ENCODE measurements around the gene DYNLL2.
A peak's percentile ranks its signal among the peaks of the same experiment; 100 is the strongest.
"Not testable (repeated sequence)": the region's sequence is repeated elsewhere in the genome, so short reads cannot be mapped to it uniquely, and the experiment has no call there.

The DYNLL2 gene

DNA sequence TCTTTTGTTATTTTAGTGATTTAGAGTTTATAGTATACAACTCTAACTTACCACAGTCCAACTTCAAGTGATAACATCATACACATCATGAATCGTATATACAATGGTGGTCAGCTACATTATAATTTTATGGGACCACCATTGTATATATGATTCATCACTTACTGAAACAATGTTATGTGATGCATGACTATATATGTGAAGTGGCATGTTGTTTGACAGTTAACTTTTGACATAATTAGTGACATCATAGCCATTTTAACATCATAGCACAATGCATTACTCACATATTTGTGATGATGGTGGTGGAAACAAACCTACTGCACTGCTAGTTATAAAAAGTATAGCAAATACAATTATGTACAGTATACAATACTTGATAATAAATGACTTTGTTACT is 21.9 kb downstream of the DYNLL2 start:
- no peaks in the 10 kb centered on the region for H3K36me3 Mint-ChIP-seq
- no peaks in the 10 kb centered on the region for H3K4me1 Mint-ChIP-seq
- no peaks in the 10 kb centered on the region for H3K9me3 Mint-ChIP-seq
- DNase-seq (ENCODE audit: low spot score in 2 of 2) (no peak), ATAC-seq (ENCODE audit: low read depth) (no peak)
- no peak overlapping the region for H3K27ac Mint-ChIP-seq
- H3K4me3 Mint-ChIP-seq: no peak overlapping the region
- no peaks in the 10 kb centered on the region for H3K27me3 Mint-ChIP-seq

DNA sequence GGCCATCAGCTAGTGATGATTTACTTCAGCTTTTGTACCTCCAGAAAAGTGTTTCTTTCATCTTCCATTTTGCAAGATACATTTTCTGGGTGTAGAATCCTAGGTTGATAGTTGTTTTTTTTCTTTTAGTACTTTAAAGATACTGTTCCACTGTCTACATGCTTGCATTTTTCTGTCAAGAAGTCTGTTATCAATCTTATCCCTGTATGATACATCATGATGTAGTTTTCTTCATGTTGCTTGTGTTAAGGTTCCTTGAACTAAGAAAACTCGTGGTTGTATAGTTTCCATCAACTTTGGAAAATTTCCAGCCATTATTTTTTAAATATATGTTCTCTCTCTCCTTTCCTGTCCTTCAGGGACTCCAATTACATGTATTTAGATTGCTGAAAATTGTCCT is 24.1 kb downstream of the DYNLL2 start:
- Mint-ChIP-seq H3K27ac (no peak overlapping the region), H3K4me3 (no peak overlapping the region), H3K4me1 (no peaks in the 10 kb centered on the region), H3K27me3 (peaks cover 2% of the 10 kb centered on the region), H3K9me3 (no peaks in the 10 kb centered on the region), H3K36me3 (no peaks in the 10 kb centered on the region)
- DNase-seq (ENCODE audit: low spot score in 2 of 2) (no peak), ATAC-seq (ENCODE audit: low read depth) (no peak)

DNA sequence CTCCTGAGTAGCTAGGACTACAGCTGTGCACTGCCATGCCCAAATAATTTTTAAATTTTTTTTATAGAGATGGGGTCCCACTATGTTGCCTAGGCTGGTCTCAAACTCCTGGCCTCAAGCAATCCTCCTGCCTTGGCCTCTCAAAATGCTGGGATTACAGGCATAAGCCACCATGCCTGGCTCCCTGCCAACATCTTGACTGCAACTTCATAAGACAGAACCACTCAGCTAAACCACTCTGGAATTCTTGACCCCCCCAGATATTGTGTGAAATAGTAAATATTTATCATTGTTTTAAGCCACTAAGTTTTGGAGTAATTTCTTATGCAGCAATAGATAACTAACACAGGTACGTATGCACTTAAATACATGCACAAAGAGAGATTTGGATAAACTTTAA is 26.0 kb downstream of the DYNLL2 start:
- Mint-ChIP-seq H3K9me3 (no peaks in the 10 kb centered on the region), H3K36me3 (no peaks in the 10 kb centered on the region), H3K27ac (no peak overlapping the region), H3K27me3 (peaks cover 4% of the 10 kb centered on the region), H3K4me1 (peaks cover 2% of the 10 kb centered on the region), H3K4me3 (no peak overlapping the region)
- no peak for ATAC-seq (ENCODE audit: low read depth)
- DNase-seq (ENCODE audit: low spot score in 2 of 2): no peak

DNA sequence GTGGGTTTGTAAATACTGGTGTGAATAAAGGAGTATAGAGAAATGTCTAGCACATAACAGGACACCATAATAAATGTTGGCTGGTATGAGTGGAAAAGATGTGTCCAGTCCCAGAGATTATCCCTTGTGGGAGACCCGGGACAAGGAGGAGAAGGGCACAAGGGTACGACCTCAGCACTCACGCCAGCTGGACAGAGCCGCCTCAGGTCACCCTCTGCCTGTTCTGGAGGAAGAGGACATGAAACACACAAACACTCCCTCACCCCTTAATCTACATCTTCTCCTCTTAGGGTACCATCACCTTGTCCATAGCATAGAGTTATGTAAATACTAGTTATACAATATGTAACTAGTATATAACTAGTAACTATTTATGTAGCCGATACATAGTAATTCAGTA is 26.8 kb downstream of the DYNLL2 start:
- H3K27me3 Mint-ChIP-seq: peaks cover 5% of the 10 kb centered on the region
- no peak overlapping the region for H3K27ac Mint-ChIP-seq
- DNase-seq (ENCODE audit: low spot score in 2 of 2): no peak
- no peaks in the 10 kb centered on the region for H3K9me3 Mint-ChIP-seq
- peaks cover 2% of the 10 kb centered on the region for H3K4me1 Mint-ChIP-seq
- no peak for ATAC-seq (ENCODE audit: low read depth)
- H3K36me3 Mint-ChIP-seq: no peaks in the 10 kb centered on the region
- no peak overlapping the region for H3K4me3 Mint-ChIP-seq

DNA sequence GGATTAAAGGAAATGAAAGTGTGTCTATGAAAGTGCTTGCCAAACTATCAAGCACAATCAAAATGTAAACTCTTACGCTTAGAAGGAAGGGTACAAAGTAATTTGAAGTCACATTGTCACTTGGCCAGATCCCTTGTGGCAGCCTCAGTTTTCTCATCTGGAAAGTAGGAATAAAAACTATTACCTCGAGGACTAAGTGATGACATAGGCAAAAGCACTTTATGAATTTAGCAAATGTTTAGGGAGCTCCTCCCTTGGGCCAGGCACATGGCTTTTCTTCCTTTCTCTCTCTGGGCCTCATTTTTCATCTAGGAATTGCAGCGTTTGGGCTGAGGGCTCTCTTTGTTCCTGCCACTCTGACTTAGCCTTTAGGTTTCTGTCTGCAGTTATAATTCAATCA is 28.5 kb downstream of the DYNLL2 start:
- Mint-ChIP-seq H3K27me3 (peaks cover 8% of the 10 kb centered on the region), H3K9me3 (no peaks in the 10 kb centered on the region), H3K36me3 (no peaks in the 10 kb centered on the region), H3K27ac (no peak overlapping the region), H3K4me1 (peaks cover 2% of the 10 kb centered on the region), H3K4me3 (no peak overlapping the region)
- DNase-seq (ENCODE audit: low spot score in 2 of 2) (no peak), ATAC-seq (ENCODE audit: low read depth) (no peak)

DNA sequence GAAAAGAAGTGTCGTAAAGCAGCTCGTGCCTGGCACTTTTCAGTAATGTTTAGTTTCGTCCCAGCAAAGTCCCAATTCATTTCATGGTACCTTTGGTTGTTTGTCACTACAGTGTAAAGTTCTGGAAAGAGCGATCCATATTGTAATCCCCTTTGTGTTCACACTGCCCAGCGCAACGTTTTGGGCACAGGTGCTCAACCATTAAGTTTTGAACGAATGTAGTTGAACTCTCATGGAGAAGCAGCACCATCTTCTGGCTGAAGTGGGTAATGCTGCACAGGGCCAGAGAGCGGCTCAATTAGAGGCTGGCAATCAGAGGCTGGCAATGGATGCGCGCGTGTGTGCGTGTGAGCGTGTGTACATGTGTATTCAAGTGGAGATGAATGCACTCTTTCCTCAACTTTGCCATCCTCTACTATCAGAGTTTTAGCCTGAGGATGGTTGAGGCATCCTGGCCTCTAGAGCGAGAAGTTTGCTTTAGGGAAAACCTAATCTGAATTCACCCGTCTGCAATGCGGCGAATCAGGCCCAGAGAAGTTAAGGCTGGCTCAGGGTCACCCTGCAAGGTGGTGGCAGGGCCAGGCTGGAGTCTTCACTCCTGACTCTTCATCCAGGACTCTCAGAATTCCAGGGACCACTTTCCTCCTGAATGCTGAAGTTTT is 29.9 kb downstream of the DYNLL2 start:
- H3K4me1 Mint-ChIP-seq: peaks cover 5% of the 10 kb centered on the region
- no peak overlapping the region for H3K4me3 Mint-ChIP-seq
- ATAC-seq (ENCODE audit: low read depth): peak; percentile 94
- peaks cover 17% of the 10 kb centered on the region for H3K27me3 Mint-ChIP-seq
- DNase-seq (ENCODE audit: low spot score in 2 of 2): peak; percentile 86 to 93
- no peaks in the 10 kb centered on the region for H3K9me3 Mint-ChIP-seq
- no peak overlapping the region for H3K27ac Mint-ChIP-seq
- H3K36me3 Mint-ChIP-seq: no peaks in the 10 kb centered on the region

DNA sequence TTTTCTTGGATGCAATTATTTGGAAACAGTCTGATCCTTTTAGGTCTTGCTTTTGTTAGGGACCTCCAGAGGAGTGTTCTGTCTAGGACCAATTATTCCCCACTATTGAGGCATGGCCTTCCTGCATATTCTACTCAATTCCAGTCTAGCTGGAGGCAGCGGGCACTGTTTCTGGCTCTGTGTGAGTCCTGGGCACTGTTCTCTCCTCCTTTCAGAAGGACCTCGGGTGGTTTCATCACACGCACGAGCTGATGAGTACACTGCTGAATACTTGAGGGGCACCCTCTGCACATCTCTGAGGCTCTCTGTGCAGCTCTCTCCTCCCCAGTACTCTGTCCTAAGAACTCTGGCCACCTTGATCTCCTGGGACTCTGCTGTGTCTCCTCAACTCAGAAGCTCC is 30.7 kb downstream of the DYNLL2 start:
- peaks cover 20% of the 10 kb centered on the region for H3K27me3 Mint-ChIP-seq
- H3K9me3 Mint-ChIP-seq: no peaks in the 10 kb centered on the region
- ATAC-seq (ENCODE audit: low read depth) (no peak), DNase-seq (ENCODE audit: low spot score in 2 of 2) (no peak)
- H3K4me1 Mint-ChIP-seq: peaks cover 5% of the 10 kb centered on the region
- H3K27ac Mint-ChIP-seq: no peak overlapping the region
- H3K4me3 Mint-ChIP-seq: no peak overlapping the region
- H3K36me3 Mint-ChIP-seq: no peaks in the 10 kb centered on the region

DNA sequence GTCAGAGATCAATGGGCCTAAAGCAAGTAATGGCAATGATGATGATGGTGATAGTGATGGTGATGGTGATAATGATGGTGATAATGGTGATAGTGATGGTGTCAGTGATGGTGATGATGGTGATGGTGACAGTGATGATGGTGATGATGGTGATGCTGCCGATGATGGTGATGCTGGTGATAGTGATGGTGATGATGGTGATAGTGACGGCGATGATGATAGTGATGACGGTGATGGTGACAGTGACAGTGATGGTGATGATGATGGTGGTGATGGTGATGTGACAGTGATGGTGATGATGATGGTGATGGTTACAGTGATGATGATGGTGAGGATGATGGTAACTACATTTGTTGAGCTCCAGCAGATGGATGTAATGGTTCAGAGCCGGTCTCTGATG is 34.2 kb downstream of the DYNLL2 start:
- DNase-seq (ENCODE audit: low spot score in 2 of 2) (no peak), ATAC-seq (ENCODE audit: low read depth) (no peak)
- Mint-ChIP-seq H3K27me3 (peaks cover 23% of the 10 kb centered on the region), H3K27ac (no peak overlapping the region), H3K9me3 (no peaks in the 10 kb centered on the region), H3K4me3 (no peak overlapping the region), H3K4me1 (peaks cover 5% of the 10 kb centered on the region), H3K36me3 (no peaks in the 10 kb centered on the region)

DNA sequence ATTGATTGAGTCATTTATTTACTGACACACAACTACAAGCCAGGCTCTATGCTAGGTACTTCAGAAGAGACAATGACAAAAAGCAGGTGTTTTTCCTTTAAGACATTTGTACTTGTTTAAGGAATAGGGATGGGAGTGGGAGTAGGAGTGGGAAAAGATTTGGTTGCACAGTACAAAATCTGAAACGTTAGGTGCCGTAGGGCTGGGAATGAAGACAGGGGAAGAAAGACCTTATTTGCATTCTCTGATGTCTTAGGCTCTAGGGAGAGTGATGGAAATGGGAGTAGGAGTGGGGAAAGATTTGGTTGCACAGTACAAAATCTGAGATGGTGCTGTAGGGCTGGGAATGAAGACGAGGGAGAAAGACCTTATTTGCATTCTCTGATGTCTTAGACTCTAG is 36.3 kb downstream of the DYNLL2 start:
- Mint-ChIP-seq H3K4me3 (no peak overlapping the region), H3K36me3 (no peaks in the 10 kb centered on the region), H3K9me3 (no peaks in the 10 kb centered on the region), H3K27ac (no peak overlapping the region), H3K27me3 (peaks cover 24% of the 10 kb centered on the region), H3K4me1 (peaks cover 3% of the 10 kb centered on the region)
- ATAC-seq (ENCODE audit: low read depth): no peak
- no peak for DNase-seq (ENCODE audit: low spot score in 2 of 2)

DNA sequence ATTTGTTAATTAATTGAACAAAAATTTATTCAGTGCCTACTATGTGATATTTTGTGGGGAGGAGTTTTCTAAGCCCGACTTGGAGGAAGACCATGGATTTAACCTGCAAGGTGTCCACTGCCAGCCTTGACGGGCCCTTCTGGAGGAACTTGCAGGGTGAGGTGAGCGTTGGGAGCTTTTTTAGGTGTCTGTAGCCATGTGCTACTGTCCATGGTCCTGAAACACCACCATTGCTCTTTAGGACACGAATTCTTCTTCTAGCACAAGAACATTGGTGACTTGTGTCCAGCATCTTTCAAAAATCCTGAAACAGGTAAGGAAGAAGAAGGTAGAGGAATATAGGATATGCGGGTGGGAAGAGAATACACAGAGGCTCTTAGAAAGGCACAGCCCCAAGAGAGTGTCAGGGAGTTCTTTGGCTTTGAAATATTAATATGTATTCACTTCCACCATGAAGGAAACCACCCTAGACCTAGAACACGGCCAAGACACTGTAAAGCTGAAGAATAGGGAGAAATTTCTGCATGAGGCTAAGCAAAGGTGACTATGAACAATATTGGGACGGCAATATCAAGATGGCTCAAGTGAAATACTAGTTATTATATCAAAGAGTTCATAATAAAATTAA is 37.1 kb downstream of the DYNLL2 start:
- H3K27ac Mint-ChIP-seq: no peak overlapping the region
- no peak overlapping the region for H3K4me3 Mint-ChIP-seq
- no peaks in the 10 kb centered on the region for H3K36me3 Mint-ChIP-seq
- ATAC-seq (ENCODE audit: low read depth) (no peak), DNase-seq (ENCODE audit: low spot score in 2 of 2) (peak; percentile 30 to 31)
- H3K27me3 Mint-ChIP-seq: peaks cover 25% of the 10 kb centered on the region
- peaks cover 3% of the 10 kb centered on the region for H3K4me1 Mint-ChIP-seq
- H3K9me3 Mint-ChIP-seq: no peaks in the 10 kb centered on the region

DNA sequence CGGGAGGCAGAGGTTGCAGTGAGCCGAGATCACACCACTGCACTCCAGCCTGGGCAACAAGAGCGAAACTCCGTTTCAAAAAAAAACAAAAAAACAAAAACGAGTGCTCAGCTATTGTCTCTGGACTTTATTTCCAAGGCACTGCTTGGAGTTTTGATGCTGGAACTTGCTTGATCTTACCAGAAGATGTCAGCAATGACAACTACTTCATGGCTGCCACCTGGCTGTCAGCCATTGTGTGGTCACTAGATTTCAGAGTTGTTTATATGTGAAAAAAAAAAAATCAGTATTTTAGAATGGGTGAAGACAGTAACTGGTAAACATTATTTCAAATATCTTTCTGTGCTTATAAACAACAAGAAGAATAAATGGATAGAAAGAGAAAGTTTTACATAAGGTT is 38.7 kb downstream of the DYNLL2 start:
- Mint-ChIP-seq H3K4me1 (peaks cover 3% of the 10 kb centered on the region), H3K27ac (no peak overlapping the region), H3K9me3 (no peaks in the 10 kb centered on the region), H3K4me3 (no peak overlapping the region), H3K27me3 (peaks cover 22% of the 10 kb centered on the region), H3K36me3 (no peaks in the 10 kb centered on the region)
- DNase-seq (ENCODE audit: low spot score in 2 of 2) (no peak), ATAC-seq (ENCODE audit: low read depth) (peak; percentile 56)

DNA sequence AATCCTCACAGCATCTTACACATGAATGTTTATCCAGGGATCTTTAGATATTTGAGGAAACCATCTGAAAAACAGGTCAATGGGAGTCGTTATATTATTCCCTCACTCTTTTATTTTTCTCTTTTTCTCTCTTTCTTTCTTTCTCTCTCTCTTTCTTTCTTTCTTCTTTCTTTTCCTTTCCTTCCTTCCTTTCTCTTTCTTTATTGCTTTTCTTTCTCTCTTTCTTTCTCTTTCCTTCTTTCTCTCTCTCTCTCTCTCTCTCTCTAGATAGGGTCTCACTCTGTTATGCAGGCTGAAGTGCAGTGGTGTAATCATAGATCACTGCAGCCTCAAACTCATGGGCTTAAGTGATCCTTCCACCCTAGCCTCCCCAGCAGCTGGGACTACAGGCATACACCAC is 44.6 kb downstream of the DYNLL2 start:
- Mint-ChIP-seq H3K9me3 (no peaks in the 10 kb centered on the region), H3K4me3 (no peak overlapping the region), H3K27me3 (peaks cover 22% of the 10 kb centered on the region), H3K4me1 (no peaks in the 10 kb centered on the region), H3K36me3 (no peaks in the 10 kb centered on the region), H3K27ac (no peak overlapping the region)
- DNase-seq (ENCODE audit: low spot score in 2 of 2): no peak
- ATAC-seq (ENCODE audit: low read depth): no peak

DNA sequence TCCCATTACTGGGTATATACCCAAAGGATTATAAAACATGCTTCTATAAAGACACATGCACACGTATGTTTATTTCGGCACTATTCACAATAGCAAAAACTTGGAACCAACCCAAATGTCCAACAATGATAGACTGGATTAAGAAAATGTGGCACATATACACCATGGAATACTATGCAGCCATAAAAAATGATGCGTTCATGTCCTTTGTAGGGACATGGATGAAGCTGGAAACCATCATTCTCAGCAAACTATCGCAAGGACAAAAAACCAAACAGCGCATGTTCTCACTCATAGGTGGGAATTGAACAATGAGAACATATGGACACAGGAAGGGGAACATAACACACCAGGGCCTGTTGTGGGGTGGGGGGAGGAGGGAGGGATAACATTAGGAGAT is 49.5 kb downstream of the DYNLL2 start:
- not testable (repeated sequence) for H3K4me3 Mint-ChIP-seq; H3K4me1 Mint-ChIP-seq; H3K27ac Mint-ChIP-seq; H3K36me3 Mint-ChIP-seq; DNase-seq (ENCODE audit: low spot score in 2 of 2); ATAC-seq (ENCODE audit: low read depth)
- peaks cover 15% of the 10 kb centered on the region for H3K9me3 Mint-ChIP-seq
- peaks cover 37% of the 10 kb centered on the region for H3K27me3 Mint-ChIP-seq

DNA sequence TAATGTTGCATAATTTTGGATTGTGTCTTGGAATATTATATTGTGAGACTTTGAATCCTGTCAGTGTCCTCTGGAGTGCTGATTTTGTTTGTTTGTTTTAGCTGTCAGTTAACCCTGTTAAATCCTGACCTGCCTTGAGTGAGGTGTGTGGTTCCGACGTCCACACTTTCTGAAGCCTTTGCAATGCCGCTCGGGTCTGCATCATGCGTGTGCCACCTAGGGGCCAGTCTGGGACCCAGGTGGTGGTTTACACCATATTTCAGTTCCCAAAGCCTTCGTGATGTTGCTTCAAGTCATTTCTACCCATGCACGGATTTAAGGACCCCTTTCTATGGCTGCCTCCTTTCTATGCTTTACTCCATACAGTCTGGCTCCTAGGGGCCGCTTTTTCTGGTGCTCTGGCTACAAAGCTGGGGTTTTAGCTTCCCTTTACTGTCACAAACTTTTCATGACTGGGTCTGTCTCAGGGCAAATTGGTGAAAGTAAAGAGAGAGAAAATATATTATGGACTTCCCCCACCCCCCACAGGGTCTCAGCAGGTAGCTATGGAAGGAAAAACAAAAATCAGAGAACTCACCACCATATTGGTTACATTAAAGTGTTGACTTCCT is 53.6 kb downstream of the DYNLL2 start:
- Mint-ChIP-seq H3K9me3 (peaks cover 15% of the 10 kb centered on the region), H3K27ac (no peak overlapping the region), H3K4me1 (no peaks in the 10 kb centered on the region), H3K4me3 (no peak overlapping the region), H3K27me3 (peaks cover 29% of the 10 kb centered on the region), H3K36me3 (peaks cover 2% of the 10 kb centered on the region)
- DNase-seq (ENCODE audit: low spot score in 2 of 2): no peak
- peak; percentile 21 for ATAC-seq (ENCODE audit: low read depth)

DNA sequence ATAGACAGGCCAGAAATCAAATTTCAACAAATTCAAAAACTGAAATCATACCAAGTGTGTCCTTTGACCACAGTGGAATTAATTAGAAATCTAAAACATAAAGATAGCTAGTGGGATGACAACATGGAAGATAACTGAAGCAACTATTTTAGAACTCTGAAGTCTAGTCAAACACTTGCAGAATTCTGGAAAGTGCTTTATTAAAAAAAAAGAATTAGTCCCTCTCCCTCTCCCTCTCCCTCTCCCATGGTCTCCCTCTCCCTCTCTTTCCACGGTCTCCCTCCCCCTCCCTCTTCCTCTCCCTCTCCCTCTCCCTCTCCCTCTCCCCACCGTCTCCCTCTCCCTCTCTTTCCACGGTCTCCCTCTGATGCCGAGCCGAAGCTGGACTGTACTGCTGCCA is 58.3 kb downstream of the DYNLL2 start:
- peaks cover 23% of the 10 kb centered on the region for H3K9me3 Mint-ChIP-seq
- no peak overlapping the region for H3K4me3 Mint-ChIP-seq
- DNase-seq (ENCODE audit: low spot score in 2 of 2) (no peak), ATAC-seq (ENCODE audit: low read depth) (no peak)
- no peaks in the 10 kb centered on the region for H3K4me1 Mint-ChIP-seq
- H3K27me3 Mint-ChIP-seq: peaks cover 16% of the 10 kb centered on the region
- H3K27ac Mint-ChIP-seq: no peak overlapping the region
- peaks cover 6% of the 10 kb centered on the region for H3K36me3 Mint-ChIP-seq
